Measurements from ENCODE around the gene NFYC. TPM values are rescaled to one million over a fixed set of nuclear protein-coding genes. Genes with fewer than 3 reads are reported as not detected.

Gene NFYC
- total RNA-seq, 4 donors from 2014 or later: 31.8 to 63.3 (median 44.0) TPM

DNA sequence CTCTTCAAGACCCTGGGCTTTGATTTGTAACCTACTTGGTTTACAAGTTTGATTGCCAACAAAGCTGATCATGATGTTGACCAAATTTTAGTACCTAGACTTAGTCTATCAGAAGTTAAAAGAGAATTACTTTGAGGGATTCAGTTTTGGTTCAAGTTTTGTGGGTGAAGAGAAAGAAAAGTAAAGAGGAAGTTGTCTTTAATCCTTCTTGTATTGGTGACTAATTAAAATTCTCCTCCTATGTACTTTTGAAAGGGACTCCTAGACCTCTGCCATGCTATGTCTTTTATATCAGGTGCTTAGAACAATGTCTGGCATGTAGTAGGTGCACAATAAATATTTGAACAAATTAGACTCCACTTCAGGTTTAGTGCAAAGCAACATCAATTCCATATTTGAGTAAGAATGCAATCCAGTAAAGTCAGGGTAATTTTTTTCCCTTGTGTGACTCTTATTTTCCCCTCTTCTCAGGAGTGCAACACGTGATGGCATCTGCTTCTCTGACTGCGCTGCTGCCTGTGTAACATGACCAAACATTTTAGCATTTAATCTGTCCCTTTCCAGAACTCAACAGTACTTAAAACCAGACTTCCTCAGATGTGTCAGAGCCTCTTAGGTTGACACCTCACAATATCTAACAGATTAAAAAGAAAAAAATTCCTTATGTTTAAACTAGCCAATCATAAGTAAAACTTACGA, 51.0 kb downstream of the NFYC start:
- intact Hi-C loops (cut with DNase I; ENCODE audit: low total_unique reads): no loop called here
- DNase-seq: no peak
- Histone ChIP-seq H3K9me3 (no peaks in the 10 kb centered on the region), H3K27ac (no peak overlapping the region), H3K4me1 (no peaks in the 10 kb centered on the region), H3K36me3 (no peaks in the 10 kb centered on the region), H3K27me3 (no peaks in the 10 kb centered on the region), H3K4me3 (no peak overlapping the region)
- TF ChIP-seq, protein P1, sequence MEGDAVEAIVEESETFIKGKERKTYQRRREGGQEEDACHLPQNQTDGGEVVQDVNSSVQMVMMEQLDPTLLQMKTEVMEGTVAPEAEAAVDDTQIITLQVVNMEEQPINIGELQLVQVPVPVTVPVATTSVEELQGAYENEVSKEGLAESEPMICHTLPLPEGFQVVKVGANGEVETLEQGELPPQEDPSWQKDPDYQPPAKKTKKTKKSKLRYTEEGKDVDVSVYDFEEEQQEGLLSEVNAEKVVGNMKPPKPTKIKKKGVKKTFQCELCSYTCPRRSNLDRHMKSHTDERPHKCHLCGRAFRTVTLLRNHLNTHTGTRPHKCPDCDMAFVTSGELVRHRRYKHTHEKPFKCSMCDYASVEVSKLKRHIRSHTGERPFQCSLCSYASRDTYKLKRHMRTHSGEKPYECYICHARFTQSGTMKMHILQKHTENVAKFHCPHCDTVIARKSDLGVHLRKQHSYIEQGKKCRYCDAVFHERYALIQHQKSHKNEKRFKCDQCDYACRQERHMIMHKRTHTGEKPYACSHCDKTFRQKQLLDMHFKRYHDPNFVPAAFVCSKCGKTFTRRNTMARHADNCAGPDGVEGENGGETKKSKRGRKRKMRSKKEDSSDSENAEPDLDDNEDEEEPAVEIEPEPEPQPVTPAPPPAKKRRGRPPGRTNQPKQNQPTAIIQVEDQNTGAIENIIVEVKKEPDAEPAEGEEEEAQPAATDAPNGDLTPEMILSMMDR (IDR thresholded peaks at IDR 0.05): no peak
- no peak for TF ChIP-seq POLR2A (IDR thresholded peaks at IDR 0.05)

GRCh38 chr1:40743452-40743851, 51.9 kb downstream of the NFYC start:
- no peak for TF ChIP-seq POLR2A (IDR thresholded peaks at IDR 0.05)
- TF ChIP-seq, protein P1 (IDR thresholded peaks at IDR 0.05): no peak
- DNase-seq: no peak
- no peaks in the 10 kb centered on the region for H3K9me3 ChIP-seq
- no peaks in the 10 kb centered on the region for H3K4me1 ChIP-seq
- no peaks in the 10 kb centered on the region for H3K36me3 ChIP-seq
- H3K4me3 ChIP-seq: no peak overlapping the region
- no peaks in the 10 kb centered on the region for H3K27me3 ChIP-seq
- intact Hi-C loops (cut with DNase I; ENCODE audit: low total_unique reads): no loop called here
- H3K27ac ChIP-seq: no peak overlapping the region

DNA sequence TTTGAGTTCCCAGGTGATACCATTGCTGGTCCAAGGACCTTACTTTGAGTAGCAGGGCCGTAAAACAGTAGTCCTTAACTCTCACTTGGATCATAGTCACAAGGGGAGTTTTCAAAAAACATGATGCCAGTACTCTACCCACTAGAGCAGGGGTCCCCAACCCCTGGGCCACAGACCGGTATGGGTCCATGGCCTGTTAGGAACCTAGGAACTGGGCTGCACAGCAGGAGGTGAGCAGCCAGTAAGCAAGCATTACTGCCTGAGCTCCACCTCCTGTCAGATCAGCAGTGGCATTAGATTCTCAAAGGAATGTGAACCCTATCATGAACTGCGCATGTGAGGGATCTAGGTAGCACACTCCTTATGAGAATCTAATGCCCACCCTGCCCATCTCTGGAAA, 52.4 kb downstream of the NFYC start:
- Histone ChIP-seq H3K27me3 (no peaks in the 10 kb centered on the region), H3K4me3 (no peak overlapping the region), H3K9me3 (no peaks in the 10 kb centered on the region), H3K36me3 (no peaks in the 10 kb centered on the region), H3K4me1 (no peaks in the 10 kb centered on the region), H3K27ac (no peak overlapping the region)
- TF ChIP-seq, protein P1 (IDR thresholded peaks at IDR 0.05): no peak
- no peak for TF ChIP-seq POLR2A (IDR thresholded peaks at IDR 0.05)
- intact Hi-C loops (cut with DNase I; ENCODE audit: low total_unique reads): no loop called here
- no peak for DNase-seq

GRCh38 chr1:40745176-40745575, 53.7 kb downstream of the NFYC start:
- no peak for DNase-seq
- Histone ChIP-seq H3K27ac (no peak overlapping the region), H3K9me3 (no peaks in the 10 kb centered on the region), H3K4me1 (no peaks in the 10 kb centered on the region), H3K4me3 (no peak overlapping the region), H3K27me3 (no peaks in the 10 kb centered on the region), H3K36me3 (no peaks in the 10 kb centered on the region)
- intact Hi-C loops (cut with DNase I; ENCODE audit: low total_unique reads): no loop called here
- TF ChIP-seq, protein P1 (IDR thresholded peaks at IDR 0.05): no peak

DNA sequence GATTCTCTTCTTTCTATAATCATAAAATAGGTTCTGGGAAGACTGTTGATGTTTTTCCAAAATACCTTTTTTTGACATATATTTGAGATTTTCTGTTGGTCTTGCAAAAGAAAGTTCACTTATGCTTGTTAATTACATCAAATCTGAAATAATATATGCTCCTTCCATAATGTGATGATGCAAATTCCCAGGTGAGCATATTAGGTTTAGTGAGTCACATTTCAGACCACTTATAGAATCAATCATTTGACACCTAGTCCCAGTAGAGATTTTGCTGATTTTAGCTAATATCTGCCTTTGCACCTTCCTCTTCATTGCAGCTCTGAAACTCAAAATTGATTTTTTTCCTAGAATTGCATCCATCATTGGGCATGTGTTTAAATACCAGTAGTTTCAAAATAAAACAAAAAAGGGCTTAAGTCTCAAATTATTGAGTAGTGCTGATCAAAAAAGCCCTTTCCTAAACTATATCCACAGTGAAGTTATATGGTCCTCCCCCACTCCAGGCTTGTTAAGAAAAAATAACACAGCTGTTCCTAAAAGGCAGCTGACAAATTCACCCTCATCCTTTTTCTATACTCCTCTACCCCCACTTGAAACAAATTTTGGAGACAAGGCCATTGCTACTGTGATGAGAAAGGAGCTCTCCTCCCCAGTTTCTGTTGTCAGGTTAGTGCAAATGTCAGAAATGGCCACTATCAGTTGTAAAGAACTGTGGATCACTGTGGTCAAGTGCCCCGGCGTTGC, 55.0 kb downstream of the NFYC start:
- Histone ChIP-seq H3K36me3 (no peaks in the 10 kb centered on the region), H3K27ac (no peak overlapping the region), H3K4me1 (no peaks in the 10 kb centered on the region), H3K27me3 (no peaks in the 10 kb centered on the region), H3K9me3 (no peaks in the 10 kb centered on the region), H3K4me3 (no peak overlapping the region)
- no peak for DNase-seq
- intact Hi-C loops (cut with DNase I; ENCODE audit: low total_unique reads): no loop called here
- no peak for TF ChIP-seq POLR2A (IDR thresholded peaks at IDR 0.05)
- TF ChIP-seq, protein P1 (IDR thresholded peaks at IDR 0.05): no peak

All from uterus (tissue), 4 donors.